Measurements from ENCODE around the gene RUFY1. TPM values are rescaled to one million over a fixed set of nuclear protein-coding genes. Genes with fewer than 3 reads are reported as not detected.
A peak's percentile ranks its signal among the peaks of the same experiment; 100 is the strongest.

RUFY1 gene
- total RNA-seq, 1 donor from 2014 or later = 51.6 TPM

- H3K36me3 Mint-ChIP-seq = peaks cover 72% of the 10 kb centered on the region
- H3K27me3 Mint-ChIP-seq = no peaks in the 10 kb centered on the region
- TF ChIP-seq, protein P1, sequence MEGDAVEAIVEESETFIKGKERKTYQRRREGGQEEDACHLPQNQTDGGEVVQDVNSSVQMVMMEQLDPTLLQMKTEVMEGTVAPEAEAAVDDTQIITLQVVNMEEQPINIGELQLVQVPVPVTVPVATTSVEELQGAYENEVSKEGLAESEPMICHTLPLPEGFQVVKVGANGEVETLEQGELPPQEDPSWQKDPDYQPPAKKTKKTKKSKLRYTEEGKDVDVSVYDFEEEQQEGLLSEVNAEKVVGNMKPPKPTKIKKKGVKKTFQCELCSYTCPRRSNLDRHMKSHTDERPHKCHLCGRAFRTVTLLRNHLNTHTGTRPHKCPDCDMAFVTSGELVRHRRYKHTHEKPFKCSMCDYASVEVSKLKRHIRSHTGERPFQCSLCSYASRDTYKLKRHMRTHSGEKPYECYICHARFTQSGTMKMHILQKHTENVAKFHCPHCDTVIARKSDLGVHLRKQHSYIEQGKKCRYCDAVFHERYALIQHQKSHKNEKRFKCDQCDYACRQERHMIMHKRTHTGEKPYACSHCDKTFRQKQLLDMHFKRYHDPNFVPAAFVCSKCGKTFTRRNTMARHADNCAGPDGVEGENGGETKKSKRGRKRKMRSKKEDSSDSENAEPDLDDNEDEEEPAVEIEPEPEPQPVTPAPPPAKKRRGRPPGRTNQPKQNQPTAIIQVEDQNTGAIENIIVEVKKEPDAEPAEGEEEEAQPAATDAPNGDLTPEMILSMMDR (conservative IDR thresholded peaks at IDR 0.05) = no peak
- no peak for DNase-seq (ENCODE audit: extremely low spot score, unreplicated experiment)
- H3K4me3 Mint-ChIP-seq = no peak overlapping the region
- peak overlapping the region; percentile 86 for H3K27ac Mint-ChIP-seq
- H3K4me1 Mint-ChIP-seq (ENCODE audit: unreplicated experiment) = peaks cover 39% of the 10 kb centered on the region
- no peaks in the 10 kb centered on the region for H3K9me3 Mint-ChIP-seq
These were observed 63.2 kb downstream of the RUFY1 start for GRCh38 chr5:179613460-179614071.

GRCh38 chr5:179614745-179615144 is 64.4 kb downstream of the RUFY1 start:
- Mint-ChIP-seq H3K4me3 (no peak overlapping the region), H3K36me3 (peaks cover 73% of the 10 kb centered on the region), H3K4me1 (ENCODE audit: unreplicated experiment) (peaks cover 39% of the 10 kb centered on the region)

GRCh38 chr5:179615203-179615602 is 64.8 kb downstream of the RUFY1 start:
- Mint-ChIP-seq H3K36me3 (peaks cover 76% of the 10 kb centered on the region), H3K9me3 (no peaks in the 10 kb centered on the region), H3K27ac (peak overlapping the region; percentile 36), H3K27me3 (no peaks in the 10 kb centered on the region), H3K4me1 (ENCODE audit: unreplicated experiment) (peaks cover 37% of the 10 kb centered on the region), H3K4me3 (no peak overlapping the region)
- DNase-seq (ENCODE audit: extremely low spot score, unreplicated experiment) = no peak
- TF ChIP-seq, protein P1 (conservative IDR thresholded peaks at IDR 0.05) = no peak

More at GRCh38 chr5:179614745-179615144, 64.4 kb downstream of the RUFY1 start:
- H3K9me3 Mint-ChIP-seq = no peaks in the 10 kb centered on the region
- TF ChIP-seq, protein P1 (conservative IDR thresholded peaks at IDR 0.05) = no peak
- H3K27ac Mint-ChIP-seq = peak overlapping the region; percentile 36
- H3K27me3 Mint-ChIP-seq = no peaks in the 10 kb centered on the region
- DNase-seq (ENCODE audit: extremely low spot score, unreplicated experiment) = no peak

GRCh38 chr5:179616002-179616594 is 65.7 kb downstream of the RUFY1 start:
- no peak overlapping the region for H3K4me3 Mint-ChIP-seq
- H3K36me3 Mint-ChIP-seq = peaks cover 77% of the 10 kb centered on the region
- peaks cover 40% of the 10 kb centered on the region for H3K4me1 Mint-ChIP-seq (ENCODE audit: unreplicated experiment)
- peak overlapping the region; percentile 65 for H3K27ac Mint-ChIP-seq
- DNase-seq (ENCODE audit: extremely low spot score, unreplicated experiment) = no peak
- no peaks in the 10 kb centered on the region for H3K27me3 Mint-ChIP-seq
- TF ChIP-seq, protein P1 (conservative IDR thresholded peaks at IDR 0.05) = no peak
- H3K9me3 Mint-ChIP-seq = no peaks in the 10 kb centered on the region

- Mint-ChIP-seq H3K9me3 (no peaks in the 10 kb centered on the region), H3K27ac (peak overlapping the region; percentile 71), H3K4me1 (ENCODE audit: unreplicated experiment) (peaks cover 38% of the 10 kb centered on the region), H3K4me3 (peak overlapping the region; percentile 46), H3K36me3 (peaks cover 82% of the 10 kb centered on the region), H3K27me3 (peaks cover 2% of the 10 kb centered on the region)
- TF ChIP-seq, protein P1 (conservative IDR thresholded peaks at IDR 0.05) = no peak
- no peak for DNase-seq (ENCODE audit: extremely low spot score, unreplicated experiment)
These were observed 67.6 kb downstream of the RUFY1 start for GRCh38 chr5:179617930-179618329.
